ENCODE results near the gene MCM3AP. TPM values are rescaled to one million over a fixed set of nuclear protein-coding genes. Genes with fewer than 3 reads are reported as not detected.

MCM3AP gene
- total and polyA plus RNA-seq, 9 of the 15 experiments (the other 6 are each of a cell fraction or from before 2014, with no cell fraction given): 6.5 to 179 (median 69.6) TPM

DNA sequence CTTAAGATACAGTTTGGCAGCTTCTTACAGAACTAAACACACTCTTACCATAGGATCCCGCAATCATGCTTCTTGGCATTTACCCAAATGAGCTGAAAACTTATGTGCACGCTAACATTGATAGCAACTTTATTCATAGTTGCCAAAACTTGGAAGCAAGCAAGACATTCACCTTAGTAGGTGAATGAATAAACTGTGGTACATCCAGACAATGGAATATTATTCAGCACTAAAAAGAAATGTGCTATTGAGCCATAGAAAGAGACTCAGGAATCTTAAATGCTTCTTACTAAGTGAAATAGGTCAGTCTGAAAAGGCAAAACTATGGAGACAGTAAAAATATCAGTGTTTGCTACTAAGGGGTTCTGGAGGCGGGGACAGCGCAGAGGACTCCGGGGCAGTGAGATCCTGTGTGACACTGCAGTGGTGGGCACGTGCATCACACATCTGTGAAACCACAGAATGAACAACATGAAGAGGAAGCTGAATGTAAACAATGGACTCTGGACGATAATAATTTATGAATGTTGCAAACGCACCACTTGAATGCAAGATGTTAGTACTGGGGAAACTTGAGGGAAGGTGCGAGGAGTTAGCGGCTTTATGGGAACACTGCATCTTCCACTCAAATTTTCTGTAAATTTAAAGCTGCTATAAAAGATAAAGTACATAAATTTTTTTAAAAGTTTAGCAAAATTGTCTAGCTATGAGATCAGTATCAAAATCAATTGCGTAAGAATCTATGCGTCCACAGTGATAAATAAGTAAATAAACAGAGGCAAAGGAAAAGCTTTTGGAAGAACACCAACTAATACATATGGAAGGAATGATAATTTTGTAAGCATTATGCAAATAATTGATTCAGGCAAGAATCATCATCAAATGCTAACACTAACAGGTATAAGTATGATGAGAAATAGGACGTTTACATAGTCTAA lies 85.7 kb downstream of the MCM3AP start:
- peaks cover 88% of the 10 kb centered on the region for H3K36me3 ChIP-seq (ENCODE audit: control insufficient read depth, insufficient read depth, low read length)
- H3K9me3 ChIP-seq (replicated peaks; ENCODE audit: control insufficient read depth, insufficient read depth, low read depth, low read length): no peaks in the 10 kb centered on the region
- no peak overlapping the region for H3K4me2 ChIP-seq (ENCODE audit: insufficient read depth, low read length)
- ChIA-PET POLR2A (no interaction called here), CTCF (ENCODE audit: low intra/inter-chr PET ratio) (no interaction called here)
- H4K20me1 ChIP-seq (replicated peaks; ENCODE audit: control insufficient read depth, insufficient read depth, low read length): no peaks in the 10 kb centered on the region
- in situ Hi-C loops (cut with MboI): no loop called here
- peaks cover 0 to 2% of the 10 kb centered on the region in 2 experiments; a peak in 1 of 5 replicates for H3K4me1 ChIP-seq (replicated peaks in 1 of 2; ENCODE audit: control insufficient read depth in 2 of 2, insufficient read depth in 2 of 2, low read length in 2 of 2)
- FAIRE-seq: peak; percentile 44
- H3K4me3 ChIP-seq: no peak overlapping the region
- no peak for DNase-seq (ENCODE audit: extremely low read depth in 1 of 4, low spot score in 3 of 4)
- H3K27me3 ChIP-seq (ENCODE audit: control insufficient read depth in 2 of 2, insufficient read depth in 2 of 2, low read length in 2 of 2): no peaks in the 10 kb centered on the region
- no TSS peak for BruUV-seq (replicated peaks)
- no peaks in the 10 kb centered on the region for H3K9me1 ChIP-seq (ENCODE audit: control insufficient read depth, insufficient read depth, low read length)
- ATAC-seq: no peak
- no peak overlapping the region for H3K27ac ChIP-seq (ENCODE audit: extremely low read depth, low read depth, low read length)
- H3K9ac ChIP-seq (ENCODE audit: insufficient read depth in 1 of 2, low read depth in 2 of 2, low read length in 2 of 2): no peak overlapping the region
- no peaks in the 10 kb centered on the region for H3K79me2 ChIP-seq (ENCODE audit: control insufficient read depth, insufficient read depth, low read length)
- H2AFZ ChIP-seq (ENCODE audit: low read depth, low read length): no peak overlapping the region
- intact Hi-C loops (cut with micrococcal nuclease): no loop called here
- WGBS (ENCODE audit: insufficient coverage, low coverage, missing lambda C conversion rate): 77% methylated on average over 13 of the region's 13 CpGs
- TF ChIP-seq, protein P1, sequence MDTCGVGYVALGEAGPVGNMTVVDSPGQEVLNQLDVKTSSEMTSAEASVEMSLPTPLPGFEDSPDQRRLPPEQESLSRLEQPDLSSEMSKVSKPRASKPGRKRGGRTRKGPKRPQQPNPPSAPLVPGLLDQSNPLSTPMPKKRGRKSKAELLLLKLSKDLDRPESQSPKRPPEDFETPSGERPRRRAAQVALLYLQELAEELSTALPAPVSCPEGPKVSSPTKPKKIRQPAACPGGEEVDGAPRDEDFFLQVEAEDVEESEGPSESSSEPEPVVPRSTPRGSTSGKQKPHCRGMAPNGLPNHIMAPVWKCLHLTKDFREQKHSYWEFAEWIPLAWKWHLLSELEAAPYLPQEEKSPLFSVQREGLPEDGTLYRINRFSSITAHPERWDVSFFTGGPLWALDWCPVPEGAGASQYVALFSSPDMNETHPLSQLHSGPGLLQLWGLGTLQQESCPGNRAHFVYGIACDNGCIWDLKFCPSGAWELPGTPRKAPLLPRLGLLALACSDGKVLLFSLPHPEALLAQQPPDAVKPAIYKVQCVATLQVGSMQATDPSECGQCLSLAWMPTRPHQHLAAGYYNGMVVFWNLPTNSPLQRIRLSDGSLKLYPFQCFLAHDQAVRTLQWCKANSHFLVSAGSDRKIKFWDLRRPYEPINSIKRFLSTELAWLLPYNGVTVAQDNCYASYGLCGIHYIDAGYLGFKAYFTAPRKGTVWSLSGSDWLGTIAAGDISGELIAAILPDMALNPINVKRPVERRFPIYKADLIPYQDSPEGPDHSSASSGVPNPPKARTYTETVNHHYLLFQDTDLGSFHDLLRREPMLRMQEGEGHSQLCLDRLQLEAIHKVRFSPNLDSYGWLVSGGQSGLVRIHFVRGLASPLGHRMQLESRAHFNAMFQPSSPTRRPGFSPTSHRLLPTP (IDR thresholded peaks at IDR 0.05; ENCODE audit: borderline replicate concordance, extremely low read depth, insufficient read length): no peak
- TF ChIP-seq SNRNP70 (optimal IDR thresholded peaks at IDR 0.05; ENCODE audit: low read depth, low read length) (no peak), ASH1L (IDR thresholded peaks at IDR 0.05; ENCODE audit: borderline replicate concordance, low read depth, partially characterized antibody) (no peak), GTF2B (IDR thresholded peaks at IDR 0.05; ENCODE audit: extremely low read depth, insufficient read length) (no peak), MXI1 (IDR thresholded peaks at IDR 0.05; ENCODE audit: low read depth, low read length) (no peak), CEBPG (CRISPR knock-in tag; IDR thresholded peaks at IDR 0.05) (no peak), CEBPG (tag; conservative IDR thresholded peaks at IDR 0.05 in 1 of 2, IDR thresholded peaks at IDR 0.05 in 1 of 2) (peak in 1 of 2 experiments; percentile 37; a peak in 1 of 4 replicates), TRIM24 (IDR thresholded peaks at IDR 0.05) (no peak)

Data from K562 (cell line).